ENCODE data around the gene JAKMIP3.

Gene JAKMIP3

GRCh38 chr10:132109341-132110110, 43.8 kb downstream of the JAKMIP3 start:
- in situ Hi-C loops (cut with HindIII; ENCODE audit: low sequenced_read_pairs), result no loop called here

- in situ Hi-C loops (cut with HindIII; ENCODE audit: low sequenced_read_pairs), result no loop called here
These were observed 44.4 kb downstream of the JAKMIP3 start for GRCh38 chr10:132110111-132110521.

GRCh38 chr10:132110713-132111112, 45.0 kb downstream of the JAKMIP3 start:
- in situ Hi-C loops (cut with HindIII; ENCODE audit: low sequenced_read_pairs), result no loop called here

- in situ Hi-C loops (cut with HindIII; ENCODE audit: low sequenced_read_pairs), result no loop called here
These were observed 45.5 kb downstream of the JAKMIP3 start for GRCh38 chr10:132111121-132111731.

- in situ Hi-C loops (cut with HindIII; ENCODE audit: low sequenced_read_pairs), result no loop called here
These were observed 46.2 kb downstream of the JAKMIP3 start for GRCh38 chr10:132111871-132112341.

GRCh38 chr10:132112611-132113010, 46.9 kb downstream of the JAKMIP3 start:
- in situ Hi-C loops (cut with HindIII; ENCODE audit: low sequenced_read_pairs), result no loop called here

GRCh38 chr10:132113206-132113605, 47.5 kb downstream of the JAKMIP3 start:
- in situ Hi-C loops (cut with HindIII; ENCODE audit: low sequenced_read_pairs), result no loop called here

GRCh38 chr10:132113766-132114365, 48.1 kb downstream of the JAKMIP3 start:
- in situ Hi-C loops (cut with HindIII; ENCODE audit: low sequenced_read_pairs), result no loop called here

GRCh38 chr10:132114953-132115520, 49.3 kb downstream of the JAKMIP3 start:
- in situ Hi-C loops (cut with HindIII; ENCODE audit: low sequenced_read_pairs), result no loop called here

All from DLD1 (cell line).